HEK293 (cell line): ENCODE measurements around the gene NPIPA5.
"Not testable (repeated sequence)": the region's sequence is repeated elsewhere in the genome, so short reads cannot be mapped to it uniquely, and the experiment has no call there.

Experiments
- CTCF ChIA-PET: fragments of 350-600 bp; formaldehyde crosslinking; extraction: SDS; loops from one replicate; lab custom pipeline; 2021; ENCODE audit warnings: antibody characterized with exemption; lab: Yijun Ruan, JAX
- POLR2A ChIA-PET: fragments of 300-600 bp; formaldehyde crosslinking; extraction: SDS; loops from one replicate; lab custom pipeline; 2020; ENCODE audit warnings: antibody characterized with exemption, inconsistent platforms; lab: Yijun Ruan, JAX
- H3K27ac ChIP-seq: fragments of 200-500 bp; sonication (Bioruptor generic); 2 replicates; pipeline ENCODE4 v1.5.1; 2014; ENCODE audit warnings: low read depth, low read length, control low read depth, inconsistent platforms; ENCODE audit errors: extremely low read depth
- H3K36me3 ChIP-seq, 2 experiments: fragments of 200-500 bp in 1 of 2; sonication (Bioruptor generic) in 1 of 2; 1 replicate in 1 of 2; 2 replicates in 1 of 2; pipeline ENCODE4 v1.5.1; 2014 to 2017; ENCODE audit warnings: inconsistent platforms in 2 of 2, low read length in 2 of 2; ENCODE audit not compliant: control insufficient read depth in 2 of 2, insufficient read depth in 1 of 2
- H3K4me1 ChIP-seq: fragments of 200-500 bp; sonication (Bioruptor generic); 2 replicates; pipeline ENCODE4 v1.5.1; 2014; ENCODE audit warnings: mild to moderate bottlenecking, low read length, inconsistent platforms; ENCODE audit not compliant: control insufficient read depth, insufficient read depth
- H3K4me3 ChIP-seq: 2 replicates; pipeline ENCODE4 v1.5.1; 2011; ENCODE audit warnings: low read depth, mild to moderate bottlenecking, control low read depth, low read length, moderate library complexity
- H3K9me3 ChIP-seq: fragments of 200-500 bp; sonication (Bioruptor generic); 2 replicates; pipeline ENCODE4 v1.5.1; 2014; ENCODE audit warnings: low read depth, low read length, inconsistent platforms; ENCODE audit not compliant: control insufficient read depth, insufficient read depth
- ZBTB17 ChIP-seq: fragments of 450-650 bp; formaldehyde crosslinking; IDR thresholded peaks from 2 replicates; pipeline ENCODE4 v1.5.1; 2016; ENCODE audit warnings: missing biosample characterization, missing genetic modification characterization
- ZNF132 ChIP-seq: fragments of 450-650 bp; formaldehyde crosslinking; IDR thresholded peaks from 2 replicates; pipeline ENCODE4 v1.5.1; 2017; ENCODE audit warnings: missing biosample characterization, missing genetic modification characterization, borderline replicate concordance
- ZNF157 ChIP-seq: fragments of 450-650 bp; formaldehyde crosslinking; IDR thresholded peaks from 2 replicates; pipeline ENCODE4 v1.5.1; 2016; ENCODE audit warnings: missing biosample characterization, missing genetic modification characterization
- ZNF19 ChIP-seq: fragments of 450-650 bp; formaldehyde crosslinking; IDR thresholded peaks from 2 replicates; pipeline ENCODE4; 2016; ENCODE audit warnings: missing biosample characterization, missing genetic modification characterization, low read depth
- ZNF292 ChIP-seq: fragments of 450-650 bp; formaldehyde crosslinking; IDR thresholded peaks from 2 replicates; pipeline ENCODE4 v1.5.1; 2016; ENCODE audit warnings: low read depth, missing biosample characterization, missing genetic modification characterization, borderline replicate concordance
- ZNF394 ChIP-seq: fragments of 450-650 bp; formaldehyde crosslinking; IDR thresholded peaks from 2 replicates; pipeline ENCODE4 v1.5.1; 2016; ENCODE audit warnings: missing biosample characterization, missing genetic modification characterization, mild to moderate bottlenecking, moderate library complexity, borderline replicate concordance
- ZNF473 ChIP-seq: fragments of 450-650 bp; formaldehyde crosslinking; IDR thresholded peaks from 2 replicates; pipeline ENCODE4 v1.5.1; 2017; ENCODE audit warnings: missing biosample characterization, missing genetic modification characterization
- ZNF624 ChIP-seq: fragments of 450-650 bp; formaldehyde crosslinking; IDR thresholded peaks from 2 replicates; pipeline ENCODE4 v1.5.1; 2017; ENCODE audit warnings: missing biosample characterization, missing genetic modification characterization
- ZNF677 ChIP-seq: fragments of 450-650 bp; IDR thresholded peaks from 2 replicates; pipeline ENCODE4 v1.5.0; 2018; ENCODE audit warnings: missing biosample characterization, mild to moderate bottlenecking, missing genetic modification characterization, moderate library complexity
- ZNF707 ChIP-seq: fragments of 450-650 bp; formaldehyde crosslinking; IDR thresholded peaks from 2 replicates; pipeline ENCODE4 v1.5.1; 2016; ENCODE audit warnings: missing biosample characterization, missing genetic modification characterization
- ZNF776 ChIP-seq: fragments of 450-650 bp; formaldehyde crosslinking; IDR thresholded peaks from 2 replicates; pipeline ENCODE4 v1.5.0; 2017; ENCODE audit warnings: missing biosample characterization, missing genetic modification characterization, borderline replicate concordance
- ZNF837 ChIP-seq: fragments of 450-650 bp; formaldehyde crosslinking; IDR thresholded peaks from 2 replicates; pipeline ENCODE4 v1.5.1; 2016; ENCODE audit warnings: missing biosample characterization, missing genetic modification characterization
- TF ChIP-seq, protein P1 (sequence below): fragments of 450-650 bp; formaldehyde crosslinking; IDR thresholded peaks from 2 replicates; pipeline ENCODE4 v1.5.1; 2016; ENCODE audit warnings: missing biosample characterization, missing genetic modification characterization
- TF ChIP-seq, protein P2 (sequence below): fragments of 450-650 bp; IDR thresholded peaks from 2 replicates; pipeline ENCODE4 v1.5.1; 2018; ENCODE audit warnings: missing biosample characterization, mild to moderate bottlenecking, missing genetic modification characterization

The NPIPA5 gene

DNA sequence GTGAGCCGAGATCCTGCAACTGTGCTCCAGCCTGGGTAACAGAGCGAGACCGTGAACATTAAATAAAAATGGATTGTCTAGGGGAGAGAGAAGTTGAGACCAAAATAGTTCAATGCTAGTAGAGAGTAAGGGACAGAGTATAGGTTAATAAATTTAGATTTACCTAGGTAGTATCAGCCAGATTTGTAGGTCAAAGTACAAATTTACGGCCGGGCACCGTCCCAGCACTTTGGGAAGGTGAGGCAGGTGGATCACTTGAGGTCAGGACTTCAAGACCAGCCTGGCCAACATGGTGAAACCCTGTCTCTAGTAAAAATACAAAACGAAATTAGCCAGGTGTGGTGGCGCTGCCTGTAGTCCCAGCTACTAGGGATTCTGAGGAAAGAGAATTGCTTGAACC lies 44.1 kb upstream of the NPIPA5 start:
- POLR2A ChIA-PET: no interaction called here
- CTCF ChIA-PET: interaction anchor here (0.8 kb wide), 1 partner anchor 314 kb away, joined by 3 read pairs; no protein-coding TSS in a partner anchor
- no peaks in the 10 kb centered on the region for H3K9me3 ChIP-seq
- no peak overlapping the region for H3K27ac ChIP-seq
- H3K36me3 ChIP-seq: no peaks in the 10 kb centered on the region
- H3K4me1 ChIP-seq: no peaks in the 10 kb centered on the region
- no peak overlapping the region for H3K4me3 ChIP-seq
- no peak for TF ChIP-seq ZBTB17 (tag by site-specific recombination)

DNA sequence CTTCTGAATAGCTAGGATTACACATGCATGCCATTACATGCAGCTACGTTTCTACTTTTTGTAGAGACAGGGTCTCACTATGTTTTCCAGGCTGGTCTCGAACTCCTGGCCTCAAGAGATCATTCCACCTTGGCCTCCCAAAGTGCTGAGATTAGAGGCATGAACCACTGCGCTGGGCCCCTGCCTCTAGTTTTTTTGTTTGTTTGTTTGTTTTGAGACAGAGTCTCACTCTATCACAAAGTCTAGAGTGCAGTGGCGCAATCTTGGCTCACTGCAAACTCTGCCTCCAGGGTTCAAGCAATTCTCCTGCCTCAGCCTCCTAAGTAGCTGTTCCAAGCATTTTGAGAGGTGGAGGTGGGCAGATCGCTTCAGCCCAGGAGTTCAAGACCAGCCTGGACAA lies 43.6 kb upstream of the NPIPA5 start:
- H3K27ac ChIP-seq, POLR2A ChIA-PET: not testable (repeated sequence)
- CTCF ChIA-PET: interaction anchor here (0.8 kb wide), 1 partner anchor 315 kb away, joined by 3 read pairs; no protein-coding TSS in a partner anchor

DNA sequence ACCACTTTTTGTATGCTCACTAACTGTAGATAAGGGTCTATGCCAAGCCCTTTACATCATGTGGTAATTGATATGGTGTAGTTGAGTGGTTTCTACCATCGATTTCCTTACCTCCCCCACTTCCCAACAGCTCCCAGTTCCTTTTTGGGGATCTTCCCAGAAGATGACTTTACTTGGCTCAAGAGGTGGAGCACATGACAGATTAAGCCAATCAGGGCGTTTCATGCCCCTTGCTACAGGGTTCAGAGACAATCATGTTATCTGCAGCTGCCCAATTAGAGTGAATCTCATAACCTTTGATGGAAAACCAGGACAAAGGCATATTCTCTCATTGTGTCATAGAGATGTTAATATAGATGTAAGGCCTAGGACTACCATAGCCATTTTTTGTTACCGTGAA lies 40.1 kb upstream of the NPIPA5 start:
- H3K4me1 ChIP-seq: no peaks in the 10 kb centered on the region
- H3K4me3 ChIP-seq: no peak overlapping the region
- CTCF ChIA-PET: interaction anchor here (0.7 to 1.3 kb wide), 2 partner anchors 11 to 151 kb away, joined by 3 to 4 read pairs; no protein-coding TSS in a partner anchor
- no peaks in the 10 kb centered on the region for H3K9me3 ChIP-seq
- no peak overlapping the region for H3K27ac ChIP-seq
- TF ChIP-seq ZNF132 (tag by site-specific recombination) (no peak), ZNF707 (tag by site-specific recombination) (no peak), ZNF677 (tag by site-specific recombination) (no peak)
- TF ChIP-seq, protein P1, sequence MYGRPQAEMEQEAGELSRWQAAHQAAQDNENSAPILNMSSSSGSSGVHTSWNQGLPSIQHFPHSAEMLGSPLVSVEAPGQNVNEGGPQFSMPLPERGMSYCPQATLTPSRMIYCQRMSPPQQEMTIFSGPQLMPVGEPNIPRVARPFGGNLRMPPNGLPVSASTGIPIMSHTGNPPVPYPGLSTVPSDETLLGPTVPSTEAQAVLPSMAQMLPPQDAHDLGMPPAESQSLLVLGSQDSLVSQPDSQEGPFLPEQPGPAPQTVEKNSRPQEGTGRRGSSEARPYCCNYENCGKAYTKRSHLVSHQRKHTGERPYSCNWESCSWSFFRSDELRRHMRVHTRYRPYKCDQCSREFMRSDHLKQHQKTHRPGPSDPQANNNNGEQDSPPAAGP (tag by site-specific recombination): no peak
- TF ChIP-seq, all 188 proteins: peak for 0
- POLR2A ChIA-PET: no interaction called here
- no peaks in the 10 kb centered on the region for H3K36me3 ChIP-seq

More for the DNA sequence above, 43.6 kb upstream of the NPIPA5 start:
- not testable (repeated sequence) for H3K4me3 ChIP-seq, H3K36me3 ChIP-seq, H3K9me3 ChIP-seq, H3K4me1 ChIP-seq

DNA sequence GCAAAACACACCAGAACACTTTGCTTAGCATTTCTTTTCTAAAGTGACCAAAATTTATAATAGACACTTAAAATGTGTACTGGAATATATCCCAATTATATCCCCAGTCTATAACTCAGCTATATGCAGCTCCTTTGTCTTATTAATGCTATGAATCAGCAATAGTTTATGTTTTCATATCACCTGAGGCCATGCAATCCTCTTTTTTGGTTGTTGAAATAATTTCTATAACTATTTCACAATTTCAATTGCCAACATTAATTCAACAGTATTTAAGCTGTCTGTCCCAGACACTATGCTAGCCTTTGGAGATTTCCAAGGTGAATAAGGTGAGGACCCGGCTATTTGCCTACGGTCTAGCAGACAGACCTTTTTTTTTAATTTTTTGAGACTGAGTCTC lies 39.1 kb upstream of the NPIPA5 start:
- Histone ChIP-seq H3K4me1 (no peaks in the 10 kb centered on the region), H3K4me3 (no peak overlapping the region), H3K9me3 (no peaks in the 10 kb centered on the region), H3K27ac (no peak overlapping the region), H3K36me3 (no peaks in the 10 kb centered on the region)
- TF ChIP-seq, protein P2, sequence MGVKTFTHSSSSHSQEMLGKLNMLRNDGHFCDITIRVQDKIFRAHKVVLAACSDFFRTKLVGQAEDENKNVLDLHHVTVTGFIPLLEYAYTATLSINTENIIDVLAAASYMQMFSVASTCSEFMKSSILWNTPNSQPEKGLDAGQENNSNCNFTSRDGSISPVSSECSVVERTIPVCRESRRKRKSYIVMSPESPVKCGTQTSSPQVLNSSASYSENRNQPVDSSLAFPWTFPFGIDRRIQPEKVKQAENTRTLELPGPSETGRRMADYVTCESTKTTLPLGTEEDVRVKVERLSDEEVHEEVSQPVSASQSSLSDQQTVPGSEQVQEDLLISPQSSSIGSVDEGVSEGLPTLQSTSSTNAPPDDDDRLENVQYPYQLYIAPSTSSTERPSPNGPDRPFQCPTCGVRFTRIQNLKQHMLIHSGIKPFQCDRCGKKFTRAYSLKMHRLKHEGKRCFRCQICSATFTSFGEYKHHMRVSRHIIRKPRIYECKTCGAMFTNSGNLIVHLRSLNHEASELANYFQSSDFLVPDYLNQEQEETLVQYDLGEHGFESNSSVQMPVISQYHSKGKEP (tag by site-specific recombination): no peak
- TF ChIP-seq ZNF776 (tag by site-specific recombination) (no peak), ZNF292 (tag by site-specific recombination) (no peak)
- ChIA-PET POLR2A (no interaction called here), CTCF (interaction anchor here (0.7 to 1.3 kb wide), 2 partner anchors 11 to 12 kb away, joined by 3 read pairs; no protein-coding TSS in a partner anchor)

DNA sequence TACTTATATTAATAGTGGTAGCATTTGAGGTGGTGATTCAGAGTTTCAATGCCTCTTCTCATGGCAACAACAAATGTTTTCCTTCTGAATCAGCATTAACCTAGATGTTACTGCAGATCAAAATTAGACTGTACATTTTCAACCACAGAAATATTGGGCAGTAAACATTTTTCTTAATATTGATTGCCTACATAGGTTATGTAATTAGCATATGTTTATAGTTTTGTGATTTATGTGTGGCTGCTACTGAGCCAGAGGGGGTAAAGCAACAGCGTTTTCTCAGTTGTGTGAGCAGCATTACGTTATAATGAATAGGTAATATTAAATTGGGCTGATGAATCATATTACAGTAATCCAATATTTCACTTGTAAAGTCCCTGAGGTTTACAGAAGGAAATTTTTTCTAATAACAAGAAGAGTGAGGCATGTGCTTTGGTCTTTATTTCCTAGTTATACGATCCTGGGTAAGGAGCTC lies 37.5 kb upstream of the NPIPA5 start:
- H3K9me3 ChIP-seq: no peaks in the 10 kb centered on the region
- no peaks in the 10 kb centered on the region for H3K4me1 ChIP-seq
- ChIA-PET POLR2A (no interaction called here), CTCF (interaction anchor here (0.6 kb wide), 2 partner anchors 13 to 68 kb away, joined by 3 to 7 read pairs; no protein-coding TSS in a partner anchor)
- no peak overlapping the region for H3K27ac ChIP-seq
- H3K4me3 ChIP-seq: no peak overlapping the region
- TF ChIP-seq ZNF837 (tag by site-specific recombination): no peak
- TF ChIP-seq ZNF394 (tag by site-specific recombination): no peak
- TF ChIP-seq ZNF157 (tag by site-specific recombination): no peak
- no peak for TF ChIP-seq ZNF19 (tag by site-specific recombination)
- no peak for TF ChIP-seq ZNF624
- no peak for TF ChIP-seq ZNF473 (tag by site-specific recombination)
- no peaks in the 10 kb centered on the region for H3K36me3 ChIP-seq

DNA sequence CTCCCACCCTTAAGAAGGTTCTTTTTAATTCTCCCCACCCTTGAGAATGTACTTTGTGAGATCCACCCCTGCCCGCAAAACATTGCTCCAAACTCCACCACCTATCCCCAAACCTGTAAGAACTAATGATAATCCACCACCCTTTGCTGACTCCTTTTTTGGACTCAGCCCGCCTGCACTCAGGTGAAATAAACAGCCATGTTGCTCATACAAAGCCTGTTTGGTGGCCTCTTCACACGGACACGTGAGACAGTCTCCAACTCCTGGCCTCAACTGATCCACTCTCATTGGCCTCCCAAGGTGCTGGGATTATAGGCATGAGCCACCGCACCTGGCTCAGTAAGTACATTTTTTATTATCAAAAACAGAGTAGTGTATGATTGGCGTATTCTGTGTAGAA lies 31.4 kb upstream of the NPIPA5 start:
- H3K27ac ChIP-seq, POLR2A ChIA-PET, H3K4me3 ChIP-seq, H3K36me3 ChIP-seq, H3K4me1 ChIP-seq, H3K9me3 ChIP-seq: not testable (repeated sequence)
- CTCF ChIA-PET: interaction anchor here (0.5 kb wide), 1 partner anchor 786 kb away, joined by 3 read pairs; no protein-coding TSS in a partner anchor

DNA sequence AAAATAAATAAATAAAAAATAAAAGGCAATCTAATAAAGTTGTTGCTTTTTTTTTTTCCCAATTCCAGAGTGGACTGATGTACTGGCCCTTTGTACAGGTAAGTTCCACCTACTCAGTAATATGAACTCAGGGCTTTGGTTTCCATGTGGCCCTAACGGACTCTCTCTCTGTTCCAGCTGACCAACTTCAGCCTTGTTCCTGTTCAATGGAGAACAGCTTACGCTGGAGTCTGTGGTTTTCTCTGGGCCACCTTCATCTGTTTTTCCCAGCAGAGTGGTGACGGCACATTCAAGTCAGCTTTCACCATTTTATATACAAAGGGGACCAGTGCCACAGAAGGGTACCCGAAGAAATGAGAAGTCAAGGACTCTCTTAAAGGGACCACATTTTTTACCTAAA lies 29.7 kb upstream of the NPIPA5 start:
- H3K4me3 ChIP-seq, H3K27ac ChIP-seq, H3K4me1 ChIP-seq, H3K36me3 ChIP-seq, H3K9me3 ChIP-seq: not testable (repeated sequence)
- ChIA-PET CTCF (interaction anchor here (0.7 kb wide), 1 partner anchor 20 kb away, joined by 5 read pairs; no protein-coding TSS in a partner anchor), POLR2A (interaction anchor here (0.6 kb wide), 1 partner anchor 271 kb away, joined by 8 read pairs; no protein-coding TSS in a partner anchor)
